Mammary epithelial cell (primary cell): ENCODE measurements around the gene LENG1.

Experiments
- CTCF ChIP-seq, 2 donors: IDR thresholded peaks in 1 of 2; conservative IDR thresholded peaks in 1 of 2; 2 replicates each; pipeline ENCODE4 v1.5.1; 2011 to 2012; ENCODE audit warnings: inconsistent platforms in 2 of 2, low read length in 2 of 2, mild to moderate bottlenecking in 2 of 2, control low read depth in 1 of 2, low read depth in 1 of 2; ENCODE audit not compliant: insufficient read depth in 1 of 2; ENCODE audit errors: extremely low read depth in 1 of 2
- EZH2 ChIP-seq: IDR thresholded peaks from 2 replicates; pipeline ENCODE4 v1.6.1; 2012; ENCODE audit warnings: low read length, inconsistent platforms, borderline replicate concordance

GRCh38 chr19:54109651-54110050 lies 49.9 kb downstream of the LENG1 start:
- TF ChIP-seq CTCF (conservative IDR thresholded peaks at IDR 0.05 in 1 of 2, IDR thresholded peaks at IDR 0.05 in 1 of 2; ENCODE audit: extremely low read depth in 1 of 2, insufficient read depth in 1 of 2, low read depth in 1 of 2, low read length in 2 of 2) (no peak), EZH2 (no peak)
